Limb (tissue), 2 donors: Measurements from ENCODE around the gene NEK4.
A peak's percentile ranks its signal among the peaks of the same experiment; 100 is the strongest.
"Not testable (repeated sequence)": the region's sequence is repeated elsewhere in the genome, so short reads cannot be mapped to it uniquely, and the experiment has no call there.

Source experiments
- DNase-seq, 2 donors: peaks; one replicate each; pipeline ENCODE4 v3.0.0-alpha.2; 2016; ENCODE audit errors: extremely low spot score in 2 of 2

Gene NEK4

GRCh38 chr3:52742418-52743041 is 28.2 kb downstream of the NEK4 start:
- peak; percentile 13 to 27 for DNase-seq

- no peak for DNase-seq
These were observed 31.0 kb downstream of the NEK4 start for GRCh38 chr3:52739730-52740129.

- DNase-seq = no peak
These were observed 37.4 kb downstream of the NEK4 start for GRCh38 chr3:52733256-52733891.

- DNase-seq = no peak
These were observed 39.1 kb downstream of the NEK4 start for GRCh38 chr3:52731590-52731989.

- no peak for DNase-seq
These were observed 40.1 kb downstream of the NEK4 start for GRCh38 chr3:52730681-52731080.

GRCh38 chr3:52728753-52729152 is 42.0 kb downstream of the NEK4 start:
- not testable (repeated sequence) for DNase-seq

- DNase-seq = no peak
These were observed 46.2 kb downstream of the NEK4 start for GRCh38 chr3:52724511-52724910.

- DNase-seq = no peak
These were observed 46.8 kb downstream of the NEK4 start for GRCh38 chr3:52723935-52724334.

- DNase-seq = no peak
These were observed 48.2 kb downstream of the NEK4 start for GRCh38 chr3:52722491-52722890.

GRCh38 chr3:52721730-52722008 is 49.1 kb downstream of the NEK4 start:
- no peak for DNase-seq

GRCh38 chr3:52721002-52721729 is 49.6 kb downstream of the NEK4 start:
- no peak for DNase-seq

GRCh38 chr3:52719618-52720017 is 51.1 kb downstream of the NEK4 start:
- no peak for DNase-seq

GRCh38 chr3:52715714-52716305 is 54.9 kb downstream of the NEK4 start:
- DNase-seq = no peak

GRCh38 chr3:52714335-52715302 is 56.1 kb downstream of the NEK4 start:
- DNase-seq = peak in 1 of 2 donors; percentile 40

GRCh38 chr3:52712291-52713212 is 58.2 kb downstream of the NEK4 start:
- DNase-seq = no peak

- DNase-seq = no peak
These were observed 60.2 kb downstream of the NEK4 start for GRCh38 chr3:52710512-52710911.

- DNase-seq = no peak
These were observed 63.2 kb downstream of the NEK4 start for GRCh38 chr3:52707585-52707984.

- peak; percentile 90 to 92 for DNase-seq
These were observed 64.8 kb downstream of the NEK4 start, which contains the start of the genes GLT8D1 and SPCS1 for GRCh38 chr3:52705688-52706686. GLT8D1 (minus strand) TSS chr3:52705791; CDS start chr3:52700460, 5,331 bp downstream. SPCS1 (plus strand) TSS chr3:52706106; CDS start chr3:52706247, 141 bp downstream.

- no peak for DNase-seq
These were observed 65.4 kb downstream of the NEK4 start for GRCh38 chr3:52705438-52705687.
